ENCODE results near the gene CMTR2. TPM values are rescaled to one million over a fixed set of nuclear protein-coding genes. Genes with fewer than 3 reads are reported as not detected.

CMTR2 gene
- total and polyA plus RNA-seq, 2 donors (not counting 1 experiment from before 2014, with no cell fraction given), result 10.1 to 41.3 TPM

GRCh38 chr16:71257768-71258167, 31.4 kb downstream of the CMTR2 start:
- Histone ChIP-seq H2AFZ (ENCODE audit: insufficient read depth, low read depth, low read length, poor library complexity, severe bottlenecking) (no peak overlapping the region), H3K4me1 (ENCODE audit: control insufficient read depth in 2 of 2, insufficient read depth in 2 of 2, low read length in 2 of 2) (peaks cover 10 to 13% of the 10 kb centered on the region in 2 donors), H3K27me3 (replicated peaks in 1 of 4; ENCODE audit: control extremely low read depth in 1 of 4, control insufficient read depth in 3 of 4, insufficient read depth in 4 of 4, low read length in 3 of 4) (no peaks in the 10 kb centered on the region), H3K9ac (ENCODE audit: low read length) (no peak overlapping the region), H4K20me1 (ENCODE audit: control insufficient read depth, insufficient read depth, low read length, poor library complexity, severe bottlenecking) (no peaks in the 10 kb centered on the region), H3K4me3 (ENCODE audit: control extremely low read depth in 1 of 5, extremely low read depth in 1 of 5, insufficient read depth in 1 of 5, low read depth in 2 of 5, low read length in 4 of 5) (no peak overlapping the region), H3K36me3 (replicated peaks in 1 of 2; ENCODE audit: control extremely low read depth in 1 of 2, control insufficient read depth in 1 of 2, extremely low read depth in 1 of 2, insufficient read depth in 2 of 2, low read length in 1 of 2) (no peaks in the 10 kb centered on the region), H3K4me2 (replicated peaks; ENCODE audit: low read depth, low read length, poor library complexity, severe bottlenecking) (no peak overlapping the region), H3K9me3 (ENCODE audit: control extremely low read depth in 1 of 3, control insufficient read depth in 2 of 3, insufficient read depth in 1 of 3, low read length in 2 of 3) (no peaks in the 10 kb centered on the region), H3K27ac (ENCODE audit: low read length in 2 of 2) (no peak overlapping the region), H3K79me2 (ENCODE audit: control insufficient read depth, insufficient read depth, low read length) (no peaks in the 10 kb centered on the region)
- CTCF ChIA-PET, result no interaction called here
- H3K27me3 Mint-ChIP-seq, result peaks cover 3% of the 10 kb centered on the region
- no peak for TF ChIP-seq EZH2 (IDR thresholded peaks at IDR 0.05; ENCODE audit: borderline replicate concordance, insufficient read depth, low read depth, low read length, poor library complexity, severe bottlenecking)
- no peak for TF ChIP-seq CTCF (IDR thresholded peaks at IDR 0.05)
- intact Hi-C loops (cut with micrococcal nuclease), result no loop called here
- ATAC-seq (ENCODE audit: low read depth), result no peak
- POLR2A ChIA-PET, result no interaction called here
- H3K4me3 Mint-ChIP-seq, result no peak overlapping the region
- WGBS (ENCODE audit: insufficient coverage), result no CpG with 5 or more reads among the region's 1 CpG
- peaks cover 14% of the 10 kb centered on the region for H3K4me1 Mint-ChIP-seq
- H3K9me3 Mint-ChIP-seq (ENCODE audit: insufficient read depth), result no peaks in the 10 kb centered on the region
- H3K27ac Mint-ChIP-seq, result no peak overlapping the region
- DNase-seq, result no peak

GRCh38 chr16:71255721-71256120, 33.5 kb downstream of the CMTR2 start:
- ChIA-PET CTCF (interaction anchor here (1.1 to 1.3 kb wide), 3 partner anchors 19 to 57 kb away, joined by 3 to 7 read pairs (median 3); no protein-coding TSS in a partner anchor), POLR2A (no interaction called here)
- H4K20me1 ChIP-seq (ENCODE audit: control insufficient read depth, insufficient read depth, low read length, poor library complexity, severe bottlenecking), result no peaks in the 10 kb centered on the region
- H3K27me3 ChIP-seq (replicated peaks in 1 of 4; ENCODE audit: control extremely low read depth in 1 of 4, control insufficient read depth in 3 of 4, insufficient read depth in 4 of 4, low read length in 3 of 4), result no peaks in the 10 kb centered on the region
- no peak overlapping the region for H3K27ac ChIP-seq (ENCODE audit: low read length in 2 of 2)
- Mint-ChIP-seq H3K27ac (no peak overlapping the region), H3K27me3 (peaks cover 3% of the 10 kb centered on the region), H3K4me3 (no peak overlapping the region), H3K9me3 (ENCODE audit: insufficient read depth) (no peaks in the 10 kb centered on the region), H3K4me1 (peaks cover 14% of the 10 kb centered on the region)
- ATAC-seq (ENCODE audit: low read depth), result no peak
- intact Hi-C loops (cut with micrococcal nuclease), result no loop called here
- 60% methylated on average over 2 of the region's 6 CpGs for WGBS (ENCODE audit: insufficient coverage)
- no peak overlapping the region for H2AFZ ChIP-seq (ENCODE audit: insufficient read depth, low read depth, low read length, poor library complexity, severe bottlenecking)
- H3K4me2 ChIP-seq (replicated peaks; ENCODE audit: low read depth, low read length, poor library complexity, severe bottlenecking), result peak overlapping the region; percentile 26
- no peak for TF ChIP-seq CTCF (IDR thresholded peaks at IDR 0.05)
- TF ChIP-seq EZH2 (IDR thresholded peaks at IDR 0.05; ENCODE audit: borderline replicate concordance, insufficient read depth, low read depth, low read length, poor library complexity, severe bottlenecking), result no peak
- no peaks in the 10 kb centered on the region for H3K79me2 ChIP-seq (ENCODE audit: control insufficient read depth, insufficient read depth, low read length)
- H3K36me3 ChIP-seq (replicated peaks in 1 of 2; ENCODE audit: control extremely low read depth in 1 of 2, control insufficient read depth in 1 of 2, extremely low read depth in 1 of 2, insufficient read depth in 2 of 2, low read length in 1 of 2), result no peaks in the 10 kb centered on the region
- DNase-seq, result no peak
- peaks cover 10 to 13% of the 10 kb centered on the region in 2 donors for H3K4me1 ChIP-seq (ENCODE audit: control insufficient read depth in 2 of 2, insufficient read depth in 2 of 2, low read length in 2 of 2)
- H3K9me3 ChIP-seq (ENCODE audit: control extremely low read depth in 1 of 3, control insufficient read depth in 2 of 3, insufficient read depth in 1 of 3, low read length in 2 of 3), result no peaks in the 10 kb centered on the region
- H3K9ac ChIP-seq (ENCODE audit: low read length), result no peak overlapping the region
- H3K4me3 ChIP-seq (ENCODE audit: control extremely low read depth in 1 of 5, extremely low read depth in 1 of 5, insufficient read depth in 1 of 5, low read depth in 2 of 5, low read length in 4 of 5), result no peak overlapping the region

All from B cell (primary cell).